Mucosa of stomach (tissue), 1 donor: ENCODE results near the gene SPATA31D4.

Experiments used
- H3K27me3 ChIP-seq: one replicate; pipeline ENCODE4 v1.7.0; 2013; ENCODE audit warnings: mild to moderate bottlenecking, low read length; ENCODE audit not compliant: control insufficient read depth, insufficient read depth
- H3K36me3 ChIP-seq: one replicate; pipeline ENCODE4 v1.7.0; 2013; ENCODE audit warnings: low read length; ENCODE audit not compliant: control insufficient read depth, insufficient read depth
- H3K4me1 ChIP-seq: one replicate; pipeline ENCODE4 v1.7.0; 2013; ENCODE audit warnings: mild to moderate bottlenecking, low read length; ENCODE audit not compliant: control insufficient read depth, insufficient read depth
- H3K4me3 ChIP-seq: one replicate; pipeline ENCODE4 v1.7.0; 2013; ENCODE audit warnings: low read length
- H3K9ac ChIP-seq: one replicate; pipeline ENCODE4 v1.7.0; 2013; ENCODE audit warnings: mild to moderate bottlenecking, low read length, moderate library complexity
- H3K9me3 ChIP-seq: one replicate; pipeline ENCODE4 v1.7.0; 2013; ENCODE audit warnings: mild to moderate bottlenecking, low read length, moderate library complexity; ENCODE audit not compliant: control insufficient read depth
- donor health status: Pancreatic carcinoma.

SPATA31D4 gene

DNA sequence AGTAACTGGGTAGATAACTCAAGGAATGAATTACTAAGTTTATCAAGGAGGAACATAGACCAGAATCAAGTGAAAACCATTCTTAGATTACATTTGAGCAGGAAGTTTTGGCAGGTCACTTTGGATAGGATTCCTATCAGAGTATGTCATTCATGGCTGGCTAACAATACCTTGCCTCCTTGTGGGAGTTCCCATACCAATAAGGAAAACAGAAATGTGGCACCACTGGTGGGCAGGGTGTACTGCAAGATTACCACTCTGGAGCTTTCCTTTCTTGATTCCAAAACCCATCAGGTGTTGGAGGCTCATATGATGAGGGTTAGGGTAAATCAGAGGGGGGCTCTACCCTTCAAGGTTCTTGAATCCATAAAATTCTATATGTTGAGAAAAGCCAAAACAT, 41.7 kb downstream of the SPATA31D4 start:
- H3K36me3 ChIP-seq = no peaks in the 10 kb centered on the region

DNA sequence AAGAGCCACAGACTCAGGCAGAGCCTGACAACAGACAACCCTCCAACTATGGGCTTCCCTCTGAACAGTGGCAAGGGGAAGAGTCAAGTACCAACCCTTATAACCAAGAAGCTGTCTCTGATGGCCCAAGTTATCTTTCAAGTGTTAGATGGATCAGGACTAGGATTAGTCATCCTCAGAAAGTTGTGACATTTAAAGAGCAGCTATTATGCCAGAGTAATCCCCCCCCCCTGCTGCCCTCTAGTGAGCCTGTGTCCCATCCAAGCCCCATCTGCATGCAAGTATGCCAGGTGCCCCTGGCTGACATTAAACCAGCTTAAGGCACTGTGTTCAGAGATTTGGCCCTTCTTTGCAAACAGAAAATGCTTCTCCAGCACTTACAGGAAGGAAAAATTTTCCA, 43.5 kb downstream of the SPATA31D4 start:
- Histone ChIP-seq H3K36me3 (no peaks in the 10 kb centered on the region), H3K4me1 (no peaks in the 10 kb centered on the region), H3K9me3 (no peaks in the 10 kb centered on the region), H3K9ac (no peak overlapping the region), H3K27me3 (no peaks in the 10 kb centered on the region), H3K4me3 (no peak overlapping the region)

More for the DNA sequence above, 41.7 kb downstream of the SPATA31D4 start:
- H3K9ac ChIP-seq = no peak overlapping the region
- H3K4me1 ChIP-seq = no peaks in the 10 kb centered on the region
- no peak overlapping the region for H3K4me3 ChIP-seq
- no peaks in the 10 kb centered on the region for H3K27me3 ChIP-seq
- H3K9me3 ChIP-seq = no peaks in the 10 kb centered on the region

DNA sequence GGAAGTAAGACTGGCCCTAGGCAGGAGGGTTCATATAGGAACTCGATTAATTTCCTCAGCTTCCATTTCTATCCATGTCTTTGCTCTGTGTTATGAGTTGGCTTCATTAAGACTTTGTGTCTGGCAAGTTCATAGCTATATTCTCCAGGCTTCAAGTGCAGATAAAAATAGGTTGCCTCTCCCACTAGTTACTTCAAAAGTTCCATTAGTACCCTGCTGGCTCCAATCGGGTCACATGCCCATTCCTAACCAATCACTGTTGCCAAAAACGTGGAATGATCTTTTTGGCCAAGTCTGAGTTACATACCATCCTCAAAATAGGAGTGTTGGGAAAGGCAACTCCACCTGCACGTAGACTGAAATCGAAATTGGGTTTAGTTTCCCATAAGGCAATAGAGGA, 46.5 kb downstream of the SPATA31D4 start:
- H3K9ac ChIP-seq = no peak overlapping the region
- no peaks in the 10 kb centered on the region for H3K4me1 ChIP-seq

DNA sequence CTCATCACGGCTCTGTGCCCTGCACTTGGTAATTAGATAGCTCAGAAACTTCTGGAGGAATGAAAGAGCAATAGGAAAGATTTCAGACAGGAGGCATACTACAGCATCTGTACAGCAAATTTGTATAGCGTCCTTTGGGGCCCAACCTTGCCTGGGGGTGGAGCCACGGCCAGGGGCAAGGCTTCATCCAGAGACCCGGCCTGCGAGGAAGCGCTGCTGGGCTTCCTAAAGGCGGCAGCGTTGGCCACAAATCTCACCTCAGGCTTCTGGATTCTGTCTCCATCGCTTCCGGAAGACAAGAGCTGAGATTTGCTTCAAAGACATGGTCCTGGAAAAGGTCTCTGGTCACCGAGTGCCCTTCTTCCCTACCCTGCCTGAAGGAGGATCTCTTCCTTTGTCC, 48.1 kb downstream of the SPATA31D4 start:
- Histone ChIP-seq H3K4me3 (no peak overlapping the region), H3K27me3 (no peaks in the 10 kb centered on the region), H3K9me3 (no peaks in the 10 kb centered on the region), H3K4me1 (no peaks in the 10 kb centered on the region), H3K36me3 (no peaks in the 10 kb centered on the region), H3K9ac (no peak overlapping the region)

More for the DNA sequence above, 46.5 kb downstream of the SPATA31D4 start:
- Histone ChIP-seq H3K9me3 (no peaks in the 10 kb centered on the region), H3K27me3 (no peaks in the 10 kb centered on the region), H3K36me3 (no peaks in the 10 kb centered on the region), H3K4me3 (no peak overlapping the region)

DNA sequence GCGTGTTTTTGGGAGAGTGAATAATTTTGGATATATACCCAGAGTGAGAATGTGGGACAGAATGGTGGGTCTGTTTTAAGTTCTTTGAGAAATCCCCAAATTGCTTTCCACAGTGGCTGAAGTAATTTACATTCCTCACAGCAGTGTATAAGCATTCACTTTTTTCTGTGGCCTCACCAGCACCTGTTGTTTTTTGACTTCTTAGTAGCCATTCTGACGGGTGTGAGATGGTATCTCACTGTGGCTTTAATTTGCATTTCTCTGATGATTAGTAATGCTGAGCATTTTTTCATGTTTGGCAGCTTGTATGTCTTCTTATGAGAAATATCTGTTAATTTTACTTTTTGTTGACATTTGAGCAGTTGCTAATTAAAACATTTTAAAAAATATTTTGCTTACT, 51.0 kb downstream of the SPATA31D4 start:
- H3K4me3 ChIP-seq = no peak overlapping the region

DNA sequence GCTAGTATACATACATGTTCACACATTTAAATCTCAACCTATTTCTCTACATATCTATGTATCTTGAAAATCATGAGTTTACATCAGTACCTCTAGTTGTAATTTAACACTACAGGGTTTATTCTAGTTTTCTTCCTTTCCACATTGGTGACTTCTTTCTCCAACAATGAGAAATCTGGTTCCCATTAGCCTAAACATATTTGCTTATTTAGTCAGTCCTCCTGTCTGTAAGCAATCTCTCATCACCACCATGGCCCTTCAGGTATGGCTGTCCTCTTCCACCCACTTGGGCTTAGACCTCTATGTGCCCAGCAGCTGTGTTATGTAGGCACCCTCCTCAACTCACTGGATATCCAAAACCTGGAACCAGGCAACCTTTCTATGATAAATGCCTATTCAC, 52.3 kb downstream of the SPATA31D4 start:
- no peaks in the 10 kb centered on the region for H3K27me3 ChIP-seq
- H3K9ac ChIP-seq = no peak overlapping the region
- H3K9me3 ChIP-seq = no peaks in the 10 kb centered on the region
- no peaks in the 10 kb centered on the region for H3K36me3 ChIP-seq
- H3K4me3 ChIP-seq = no peak overlapping the region
- H3K4me1 ChIP-seq = no peaks in the 10 kb centered on the region

More for the DNA sequence above, 51.0 kb downstream of the SPATA31D4 start:
- Histone ChIP-seq H3K27me3 (no peaks in the 10 kb centered on the region), H3K9ac (no peak overlapping the region), H3K9me3 (no peaks in the 10 kb centered on the region), H3K4me1 (no peaks in the 10 kb centered on the region), H3K36me3 (no peaks in the 10 kb centered on the region)

DNA sequence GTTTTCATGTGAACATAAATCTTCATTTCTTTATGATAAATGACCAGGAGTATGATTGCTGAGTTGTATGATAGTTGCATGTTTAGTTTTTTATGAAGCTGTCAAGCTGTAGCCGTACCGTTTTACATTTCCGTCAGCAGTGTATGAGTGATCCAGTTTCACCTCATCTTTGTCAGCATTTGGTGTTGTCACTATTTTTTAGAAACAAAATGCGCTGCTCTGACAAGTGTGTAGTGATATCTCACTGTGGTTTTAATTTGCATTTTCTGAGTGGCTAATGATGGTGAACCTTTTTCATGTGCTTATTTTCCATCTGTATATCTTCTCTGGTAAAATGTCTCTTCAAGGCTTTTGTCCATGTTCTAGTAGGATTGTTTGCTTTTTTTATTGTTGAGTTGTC, 53.7 kb downstream of the SPATA31D4 start:
- no peaks in the 10 kb centered on the region for H3K4me1 ChIP-seq

More for the DNA sequence above, 53.7 kb downstream of the SPATA31D4 start:
- no peaks in the 10 kb centered on the region for H3K27me3 ChIP-seq
- H3K9me3 ChIP-seq = no peaks in the 10 kb centered on the region
- no peak overlapping the region for H3K4me3 ChIP-seq
- H3K9ac ChIP-seq = no peak overlapping the region
- no peaks in the 10 kb centered on the region for H3K36me3 ChIP-seq
